CD4-positive, alpha-beta T cell treated with Interleukin-4 for 1 hour (primary cell): ENCODE data around the gene SMOC2.
"Not testable (repeated sequence)": the region's sequence is repeated elsewhere in the genome, so short reads cannot be mapped to it uniquely, and the experiment has no call there.

Experiments used
- DNase-seq, 2 donors: peaks; one replicate each; pipeline ENCODE4 v3.0.0-alpha.2; 2020 to 2022

The SMOC2 gene

DNA sequence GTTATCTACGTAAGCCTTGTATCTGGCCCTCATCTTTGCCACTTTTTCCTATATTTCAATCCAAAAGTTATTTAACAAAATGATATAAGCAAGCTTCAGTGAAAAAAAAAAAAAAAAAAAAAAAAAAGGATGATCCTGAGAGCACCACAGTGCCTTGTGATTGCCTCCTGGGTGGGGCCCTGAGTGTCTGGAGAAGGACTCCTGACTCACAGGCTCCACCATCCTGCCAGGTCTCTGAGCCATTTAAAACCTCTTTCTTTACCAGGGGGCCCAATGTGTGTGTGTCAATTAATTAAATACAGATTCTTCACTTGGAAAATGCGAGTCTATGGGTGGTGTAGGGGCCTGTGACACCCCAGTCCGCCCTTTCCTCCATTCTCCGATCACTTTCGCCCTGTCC lies 105.2 kb downstream of the SMOC2 start:
- DNase-seq, result no peak

DNA sequence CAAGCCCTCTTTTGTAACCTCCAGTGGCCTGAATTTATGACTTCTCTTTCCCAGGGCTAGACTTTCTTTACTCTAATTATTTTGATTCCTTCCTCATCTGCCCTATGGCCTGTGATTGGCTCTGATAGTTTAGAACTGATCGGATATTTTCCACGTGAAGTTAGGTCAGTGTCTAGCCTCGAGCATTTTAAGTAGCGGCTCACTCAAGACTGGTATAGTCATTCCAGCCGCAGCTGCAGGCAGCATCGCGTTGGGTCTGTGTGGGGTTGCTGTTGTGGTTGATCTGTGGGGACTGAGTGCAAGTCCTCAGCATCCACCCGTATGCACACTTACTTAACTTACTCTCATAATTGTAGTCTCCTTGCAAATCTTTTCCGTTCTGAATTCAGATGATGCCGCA lies 105.7 kb downstream of the SMOC2 start:
- DNase-seq, result no peak

- DNase-seq, result no peak
Measured at GRCh38 chr6:168550326-168550725, 109.3 kb downstream of the SMOC2 start.

- no peak for DNase-seq
Measured at GRCh38 chr6:168554472-168554871, 113.5 kb downstream of the SMOC2 start.

GRCh38 chr6:168554898-168555617 lies 114.1 kb downstream of the SMOC2 start:
- DNase-seq, result no peak

- DNase-seq, result no peak
Measured at GRCh38 chr6:168555618-168556273, 114.8 kb downstream of the SMOC2 start.

GRCh38 chr6:168557512-168557911 lies 116.5 kb downstream of the SMOC2 start:
- no peak for DNase-seq

DNA sequence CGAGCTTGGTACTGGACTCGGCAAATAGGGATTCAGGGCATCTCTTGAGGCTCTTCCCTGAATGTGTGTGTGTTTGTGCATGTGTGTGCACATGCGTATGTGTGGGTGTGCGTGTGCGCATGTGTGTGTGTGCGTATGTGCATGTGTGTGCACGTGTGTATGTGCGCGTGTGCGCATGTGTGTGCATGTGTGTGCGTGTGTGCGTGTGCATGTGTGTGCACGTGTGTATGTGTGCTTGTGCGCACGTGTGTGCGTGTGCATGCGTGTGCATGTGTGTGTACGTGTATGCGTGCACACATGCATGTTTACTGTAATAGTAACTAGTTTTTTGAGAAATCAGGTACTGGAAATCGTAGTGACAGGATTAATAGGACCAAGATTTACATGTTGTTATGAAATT lies 117.7 kb downstream of the SMOC2 start:
- no peak for DNase-seq

DNA sequence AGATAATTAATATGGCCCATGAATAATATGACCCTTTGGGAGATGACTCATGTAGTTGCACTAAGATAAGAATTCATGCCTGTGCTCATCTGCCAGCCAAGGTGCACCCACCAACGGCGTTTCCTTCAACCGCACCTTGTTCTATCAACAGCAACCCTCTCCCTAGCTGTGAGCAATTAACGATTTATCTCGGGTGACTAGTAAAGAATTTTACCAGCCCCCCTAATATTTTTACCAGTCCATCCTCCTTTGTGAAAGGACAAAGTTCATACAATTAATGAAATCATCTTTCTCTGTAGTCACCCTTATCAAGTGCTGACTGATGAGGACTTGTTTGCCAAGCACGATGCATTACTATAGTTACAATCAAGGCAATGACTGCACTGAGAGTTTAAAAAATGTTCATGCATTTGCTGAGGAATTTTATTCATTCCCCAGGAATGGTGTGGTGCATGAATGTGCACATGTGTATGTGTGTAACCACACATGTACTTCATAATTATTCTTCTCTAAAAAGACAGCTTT lies 118.7 kb downstream of the SMOC2 start:
- no peak for DNase-seq

GRCh38 chr6:168560126-168560525 lies 119.1 kb downstream of the SMOC2 start:
- no peak for DNase-seq

DNA sequence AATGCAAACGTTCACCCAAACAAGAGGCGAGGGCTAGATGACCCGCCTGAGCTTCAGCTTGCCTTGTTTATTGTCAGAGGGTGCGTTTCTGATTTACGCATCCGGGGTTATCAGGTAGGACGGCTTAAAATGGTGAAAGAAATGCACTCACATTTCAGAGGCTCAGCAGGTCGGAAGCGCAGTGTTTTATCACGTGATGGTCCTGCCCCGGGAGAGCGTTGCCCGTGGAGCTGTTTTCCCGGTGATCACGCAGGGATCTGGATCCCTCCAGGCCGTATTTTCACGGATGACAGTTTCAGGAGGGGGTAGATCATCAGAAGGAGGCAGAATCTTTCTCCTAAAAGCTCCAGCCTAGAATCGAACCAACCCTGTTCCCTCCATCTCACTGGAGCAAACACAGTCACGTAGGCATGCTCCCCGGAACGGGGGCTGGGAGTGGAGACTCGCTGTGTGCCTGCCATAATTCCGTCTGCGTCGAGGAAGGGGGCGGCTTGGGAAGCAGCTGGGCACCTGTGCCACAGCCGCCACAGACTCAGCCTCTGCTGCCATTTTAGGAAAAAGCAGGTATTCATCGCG lies 121.7 kb downstream of the SMOC2 start:
- DNase-seq, result no peak

DNA sequence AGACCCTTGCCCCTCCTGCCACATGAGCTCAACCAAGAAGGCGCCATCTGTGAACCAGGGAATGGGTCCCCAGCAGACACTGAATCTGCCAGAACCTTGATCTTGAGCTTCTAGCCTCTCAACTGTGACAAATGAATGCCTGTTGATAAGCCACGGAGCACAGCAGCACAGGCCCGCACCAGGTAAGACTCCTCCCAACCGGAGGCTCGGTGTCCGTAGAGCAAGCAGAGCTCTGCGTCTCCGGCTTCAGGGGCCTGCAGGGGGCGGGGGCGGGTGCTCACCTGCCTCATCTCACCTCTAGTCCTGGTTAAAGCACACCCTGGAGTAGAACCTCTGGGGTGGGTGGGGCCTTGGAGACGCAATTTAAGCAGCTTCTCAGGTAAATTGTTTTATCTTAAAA lies 122.7 kb downstream of the SMOC2 start:
- no peak for DNase-seq

GRCh38 chr6:168565112-168565511 lies 124.1 kb downstream of the SMOC2 start:
- no peak for DNase-seq

GRCh38 chr6:168570211-168570610 lies 129.2 kb downstream of the SMOC2 start:
- DNase-seq, result no peak

- DNase-seq, result no peak
Measured at GRCh38 chr6:168571268-168571667, 130.3 kb downstream of the SMOC2 start.

- not testable (repeated sequence) for DNase-seq
Measured at GRCh38 chr6:168573276-168573835, 132.4 kb downstream of the SMOC2 start.

DNA sequence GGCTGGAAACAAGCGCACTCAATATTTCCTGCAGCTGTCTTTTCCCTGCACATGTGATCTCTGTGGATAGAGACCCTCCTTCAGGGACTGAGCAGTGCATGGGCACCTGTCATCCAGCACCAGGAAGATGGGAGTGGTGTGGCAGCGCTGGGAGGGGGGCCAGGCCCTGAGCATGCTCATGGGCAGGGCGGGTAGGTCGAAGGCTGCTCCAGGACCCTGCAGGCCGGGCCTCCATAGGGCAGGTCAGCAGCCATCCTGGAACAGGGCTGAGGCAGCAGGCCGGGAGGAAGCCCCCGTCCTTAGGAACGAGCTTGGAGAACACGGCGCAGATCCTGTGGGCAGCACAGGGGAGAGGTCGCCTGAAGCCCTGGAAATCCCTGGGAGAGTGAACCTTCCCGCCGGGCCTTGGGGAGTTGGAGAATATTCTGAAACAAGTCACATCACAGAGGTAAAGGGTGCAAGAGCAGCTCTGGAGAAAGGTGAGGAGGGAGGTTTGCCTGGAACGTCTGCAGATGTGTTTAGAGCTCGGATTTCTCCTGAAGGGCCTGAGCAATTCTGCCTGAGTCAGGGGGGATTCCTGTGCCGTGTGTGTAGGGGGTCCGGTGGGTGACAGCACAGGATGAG lies 133.2 kb downstream of the SMOC2 start:
- no peak for DNase-seq

DNA sequence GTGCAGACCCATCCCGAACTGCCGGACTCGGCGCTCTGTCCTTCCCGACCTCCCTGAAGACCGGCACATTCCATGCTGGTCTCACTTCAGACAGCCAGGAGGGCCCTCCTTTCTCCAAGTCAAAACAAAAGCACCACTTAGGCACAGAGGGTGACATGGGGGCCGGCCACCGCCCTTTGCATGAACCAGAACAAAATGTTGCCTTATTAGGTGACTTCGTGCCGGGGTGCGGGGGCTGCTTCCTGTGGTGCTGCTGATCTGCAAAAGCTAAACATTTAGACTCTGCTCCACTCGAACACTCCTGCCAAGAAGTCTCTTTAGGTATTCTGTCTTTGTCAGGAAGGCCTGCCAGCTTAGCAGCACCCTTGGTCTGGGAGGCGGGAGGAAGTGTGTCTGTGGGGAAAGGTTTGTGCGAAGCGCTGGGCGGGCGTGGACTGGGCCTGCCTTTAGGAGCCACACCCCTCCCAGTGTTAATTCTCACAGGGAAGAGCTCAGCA lies 133.8 kb downstream of the SMOC2 start:
- no peak for DNase-seq

DNA sequence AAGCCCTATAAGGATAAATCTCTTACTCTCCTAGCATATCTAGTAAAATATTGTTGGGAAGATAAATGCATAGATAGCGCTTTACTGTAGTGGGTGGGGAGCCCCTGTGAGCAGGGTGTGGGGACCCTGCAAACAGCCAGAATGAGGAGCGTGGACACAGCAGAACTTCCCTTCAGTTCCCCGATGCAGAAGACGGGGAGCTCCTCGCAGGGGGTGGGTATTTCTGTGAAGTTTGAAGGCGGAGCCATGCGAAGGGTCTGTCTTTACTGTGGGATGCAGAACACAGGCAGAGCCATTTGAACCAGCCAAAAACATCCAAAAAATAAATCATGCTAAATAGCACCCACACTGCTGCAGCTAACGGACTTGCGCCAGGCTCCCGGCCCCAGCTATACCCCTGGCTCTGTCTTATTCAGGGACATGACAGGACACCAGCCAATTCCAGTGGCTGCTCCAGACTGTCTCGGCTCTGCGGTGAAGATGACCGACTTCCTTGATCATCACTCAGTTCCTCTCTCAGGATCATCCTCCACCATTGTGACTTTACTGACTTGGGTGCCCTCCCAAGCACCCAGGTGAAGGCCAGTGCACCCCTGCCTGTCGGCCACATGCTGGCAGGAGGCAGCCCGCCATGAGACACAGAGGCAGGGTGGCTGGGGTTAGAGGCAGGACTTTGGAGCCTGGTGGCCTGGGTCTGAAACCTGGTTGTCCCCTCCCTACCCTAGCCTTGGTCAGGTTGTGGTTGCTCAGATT lies 134.5 kb downstream of the SMOC2 start:
- no peak for DNase-seq

GRCh38 chr6:168576388-168576787 lies 135.4 kb downstream of the SMOC2 start:
- no peak for DNase-seq

- DNase-seq, result no peak
Measured at GRCh38 chr6:168577496-168577895, 136.5 kb downstream of the SMOC2 start.

DNA sequence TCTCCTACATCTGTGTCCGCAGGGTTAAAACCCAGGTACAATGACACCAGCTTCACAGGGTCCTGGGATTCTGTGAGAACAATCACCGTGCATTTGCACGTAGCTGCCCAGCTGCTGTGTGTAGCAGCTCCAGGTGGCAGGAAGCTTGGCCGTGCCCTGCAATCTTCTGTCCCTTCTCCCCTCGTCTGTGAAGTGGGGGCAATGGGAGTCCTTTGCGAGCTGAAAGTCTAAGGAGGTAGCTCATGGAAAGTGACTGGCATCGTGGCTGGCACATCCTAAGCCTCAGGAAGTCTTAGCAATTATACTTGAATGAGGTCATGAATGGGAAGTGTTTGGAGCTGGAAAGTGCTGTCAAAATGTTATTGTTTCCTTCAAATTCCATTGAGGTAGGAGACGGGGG lies 137.1 kb downstream of the SMOC2 start:
- no peak for DNase-seq
